H9 (cell line): ENCODE measurements around the gene SLC1A5. TPM values are rescaled to one million over a fixed set of nuclear protein-coding genes. Genes with fewer than 3 reads are reported as not detected.

ENCODE experiments used
- DNase-seq: peaks from one replicate; pipeline ENCODE4 v3.0.0-alpha.2; 2017
- H2AFZ ChIP-seq: one replicate; pipeline ENCODE4 v1.6.1; 2013; ENCODE audit warnings: mild to moderate bottlenecking, low read length, control low read depth, moderate library complexity
- H2AK5ac ChIP-seq: 2 replicates; pipeline ENCODE4 v1.6.1; 2013; ENCODE audit warnings: low read length, control low read depth, mixed read lengths; ENCODE audit not compliant: insufficient read length
- H2BK120ac ChIP-seq: one replicate; pipeline ENCODE4 v1.6.1; 2013; ENCODE audit warnings: low read depth, mild to moderate bottlenecking, low read length, control low read depth, inconsistent platforms; ENCODE audit not compliant: poor library complexity, severe bottlenecking
- H2BK12ac ChIP-seq: 2 replicates; pipeline ENCODE4 v1.6.1; 2013; ENCODE audit warnings: low read length, control low read depth, mixed read lengths, low read depth; ENCODE audit not compliant: insufficient read length
- H2BK15ac ChIP-seq: 2 replicates; pipeline ENCODE4 v1.6.1; 2013; ENCODE audit warnings: low read depth, low read length, control low read depth
- H2BK20ac ChIP-seq: one replicate; pipeline ENCODE4 v1.6.1; 2013; ENCODE audit warnings: low read depth, mild to moderate bottlenecking, low read length, control low read depth, inconsistent platforms; ENCODE audit not compliant: poor library complexity, severe bottlenecking
- H2BK5ac ChIP-seq: 2 replicates; pipeline ENCODE4 v1.6.1; 2013; ENCODE audit warnings: low read length, control low read depth, mixed read lengths; ENCODE audit not compliant: insufficient read length
- H3K14ac ChIP-seq: 2 replicates; pipeline ENCODE4 v1.6.1; 2013; ENCODE audit warnings: low read length, control low read depth; ENCODE audit not compliant: insufficient read depth
- H3K18ac ChIP-seq: 2 replicates; pipeline ENCODE4 v1.6.1; 2013; ENCODE audit warnings: low read depth, mild to moderate bottlenecking, mixed read lengths, low read length, control low read depth; ENCODE audit not compliant: insufficient read length
- H3K23ac ChIP-seq: 2 replicates; pipeline ENCODE4 v1.6.1; 2013; ENCODE audit warnings: low read length, control low read depth, mixed read lengths, low read depth; ENCODE audit not compliant: insufficient read length
- H3K23me2 ChIP-seq: 2 replicates; pipeline ENCODE4 v1.6.1; 2013; ENCODE audit warnings: low read depth, mild to moderate bottlenecking, mixed read lengths, low read length, control low read depth; ENCODE audit not compliant: insufficient read length, poor library complexity, severe bottlenecking
- H3K27ac ChIP-seq: 2 replicates; pipeline ENCODE4 v1.5.1; 2013; ENCODE audit warnings: low read length, control low read depth, mixed read lengths, low read depth; ENCODE audit not compliant: insufficient read length
- H3K27me3 ChIP-seq: 2 replicates; pipeline ENCODE4 v1.6.1; 2013; ENCODE audit warnings: low read length, control low read depth, inconsistent platforms; ENCODE audit not compliant: insufficient read depth
- H3K4ac ChIP-seq: 2 replicates; pipeline ENCODE4 v1.6.1; 2013; ENCODE audit warnings: low read depth, mild to moderate bottlenecking, control low read depth, inconsistent platforms, low read length, moderate library complexity
- H3K4me1 ChIP-seq: 2 replicates; pipeline ENCODE4 v1.6.1; 2013; ENCODE audit warnings: low read length, control low read depth, inconsistent platforms; ENCODE audit not compliant: insufficient read depth
- H3K4me2 ChIP-seq: 2 replicates; pipeline ENCODE4 v1.6.1; 2013; ENCODE audit warnings: low read length, control low read depth, mixed read lengths; ENCODE audit not compliant: insufficient read length, insufficient read depth
- H3K56ac ChIP-seq: 2 replicates; pipeline ENCODE4 v1.6.1; 2013; ENCODE audit warnings: low read depth, mild to moderate bottlenecking, mixed read lengths, low read length, control low read depth; ENCODE audit not compliant: insufficient read length
- H3K79me1 ChIP-seq: 2 replicates; pipeline ENCODE4 v1.6.1; 2013; ENCODE audit warnings: low read depth, mild to moderate bottlenecking, moderate library complexity, low read length, control low read depth, inconsistent platforms; ENCODE audit not compliant: insufficient read depth, poor library complexity, severe bottlenecking
- H3K79me2 ChIP-seq: 2 replicates; pipeline ENCODE4 v1.6.1; 2013; ENCODE audit warnings: low read length, control low read depth, inconsistent platforms; ENCODE audit not compliant: insufficient read depth
- H3K9ac ChIP-seq: 2 replicates; pipeline ENCODE4 v1.6.1; 2013; ENCODE audit warnings: low read length, control low read depth, mixed read lengths; ENCODE audit not compliant: insufficient read length; ENCODE audit errors: extremely low read depth
- H3K9me3 ChIP-seq: one replicate; pipeline ENCODE4 v1.6.1; 2013; ENCODE audit warnings: low read depth, low read length, inconsistent platforms; ENCODE audit not compliant: control insufficient read depth
- H3T11ph ChIP-seq: one replicate; pipeline ENCODE4 v1.6.1; 2013; ENCODE audit warnings: mild to moderate bottlenecking, low read length, control low read depth, inconsistent platforms
- H4K20me1 ChIP-seq: one replicate; pipeline ENCODE4 v1.6.1; 2013; ENCODE audit not compliant: control insufficient read depth, insufficient read length, insufficient read depth
- H4K5ac ChIP-seq: 2 replicates; pipeline ENCODE4 v1.6.1; 2013; ENCODE audit warnings: low read depth, mild to moderate bottlenecking, mixed read lengths, low read length, control low read depth; ENCODE audit not compliant: insufficient read length
- H4K8ac ChIP-seq: replicated peaks from 2 replicates; pipeline ENCODE4 v1.6.1; 2013; ENCODE audit warnings: low read length, control low read depth, mixed read lengths, low read depth; ENCODE audit not compliant: insufficient read length
- H4K91ac ChIP-seq: 2 replicates; pipeline ENCODE4 v1.6.1; 2013; ENCODE audit warnings: low read depth, mild to moderate bottlenecking, moderate library complexity, mixed read lengths, low read length, control low read depth; ENCODE audit not compliant: insufficient read length
- H3K27ac Mint-ChIP-seq, 3 experiments: 2 replicates in 2 of 3; 3 replicates in 1 of 3; pipeline ENCODE4 v1.8.0; 2020 to 2021; ENCODE audit warnings: mixed read lengths in 3 of 3, mild to moderate bottlenecking in 1 of 3, moderate library complexity in 1 of 3
- H3K27me3 Mint-ChIP-seq: 2 replicates; pipeline ENCODE4 v1.8.0; 2021; ENCODE audit warnings: low read depth, mild to moderate bottlenecking, moderate library complexity, mixed read lengths
- H3K36me3 Mint-ChIP-seq, 3 experiments: 2 replicates in 2 of 3; 3 replicates in 1 of 3; pipeline ENCODE4 v1.8.0; 2020 to 2021; ENCODE audit warnings: low read depth in 3 of 3, mixed read lengths in 3 of 3; ENCODE audit not compliant: insufficient read depth in 1 of 3
- H3K4me1 Mint-ChIP-seq, 2 experiments: 2 replicates each; pipeline ENCODE4 v1.8.0; 2020; ENCODE audit warnings: mixed read lengths in 2 of 2
- H3K4me3 Mint-ChIP-seq, 2 experiments: 2 replicates in 1 of 2; 3 replicates in 1 of 2; pipeline ENCODE4 v1.8.0; 2020 to 2021; ENCODE audit warnings: mild to moderate bottlenecking in 2 of 2, mixed read lengths in 2 of 2, moderate library complexity in 1 of 2
- H3K9me3 Mint-ChIP-seq, 2 experiments: 2 replicates in 1 of 2; 3 replicates in 1 of 2; pipeline ENCODE4 v1.8.0; 2020; ENCODE audit warnings: mild to moderate bottlenecking in 2 of 2, mixed read lengths in 2 of 2, moderate library complexity in 1 of 2
- CTCF ChIP-seq: fragments of 200-600 bp; sonication (generic); conservative IDR thresholded peaks from 3 replicates; pipeline ENCODE4 v1.8.0; 2021; ENCODE audit warnings: antibody characterized with exemption, mild to moderate bottlenecking
- WGBS: extraction: QIAGEN DNeasy Blood & Tissue Kit; methylation state at CpG from one replicate; pipeline ENCODE4 v1.1.7; 2013; ENCODE audit warnings: missing lambda C conversion rate, low lambda C conversion rate, mixed read lengths; ENCODE audit not compliant: insufficient read length; ENCODE audit errors: extremely low coverage; 5-methylcytosine and 5-hydroxymethylcytosine counted together
- total RNA-seq: library from RNA; stranded (reverse); gene quantifications from 2 replicates; pipeline ENCODE4 v1.2.1, GENCODE V29; 2021

The SLC1A5 gene
- total RNA-seq, 1 experiment from 2014 or later, result 258 TPM

GRCh38 chr19:46755077-46755852 is 33.1 kb downstream of the SLC1A5 start:
- Mint-ChIP-seq H3K27me3 (no peaks in the 10 kb centered on the region), H3K9me3 (no peaks in the 10 kb centered on the region), H3K4me1 (peaks cover 4 to 17% of the 10 kb centered on the region in 2 experiments; a peak in 3 of 4 replicates), H3K4me3 (no peak overlapping the region), H3K27ac (no peak overlapping the region; a peak in 1 of 7 replicates), H3K36me3 (peaks cover 8 to 47% (median 31%) of the 10 kb centered on the region in 3 experiments)
- H3K9ac ChIP-seq, result no peak overlapping the region
- no peak overlapping the region for H3K4me2 ChIP-seq
- no peaks in the 10 kb centered on the region for H4K20me1 ChIP-seq
- no peaks in the 10 kb centered on the region for H3K4me1 ChIP-seq
- H2BK12ac ChIP-seq, result no peak overlapping the region
- H2BK5ac ChIP-seq, result no peak overlapping the region
- H4K5ac ChIP-seq, result no peak overlapping the region
- no peaks in the 10 kb centered on the region for H3K79me1 ChIP-seq
- no peaks in the 10 kb centered on the region for H3K79me2 ChIP-seq
- no peak overlapping the region for H2BK20ac ChIP-seq
- H3K4ac ChIP-seq, result no peak overlapping the region
- TF ChIP-seq CTCF, result no peak
- no peak overlapping the region for H2AFZ ChIP-seq
- H2BK15ac ChIP-seq, result no peak overlapping the region
- H3K23me2 ChIP-seq, result no peaks in the 10 kb centered on the region
- DNase-seq, result no peak
- no peak overlapping the region for H2AK5ac ChIP-seq
- no CpG with 5 or more reads among the region's 39 CpGs for WGBS
- H3K18ac ChIP-seq, result no peak overlapping the region
- H3K56ac ChIP-seq, result no peak overlapping the region
- H4K8ac ChIP-seq, result no peak overlapping the region
- H3K27ac ChIP-seq, result no peak overlapping the region
- H4K91ac ChIP-seq, result no peak overlapping the region
- no peak overlapping the region for H3T11ph ChIP-seq
- no peak overlapping the region for H3K23ac ChIP-seq
- no peak overlapping the region for H3K14ac ChIP-seq
- no peaks in the 10 kb centered on the region for H3K9me3 ChIP-seq
- no peak overlapping the region for H2BK120ac ChIP-seq
- H3K27me3 ChIP-seq, result no peaks in the 10 kb centered on the region
